BE2C (cell line): Measurements from ENCODE around the gene CAPZA2.

Source experiments
- DNase-seq: peaks from one replicate; pipeline ENCODE4 v3.0.0-alpha.2; 2020
- H3K27me3 ChIP-seq: fragments of 250-450 bp; sonication (Bioruptor Pico); 2 replicates; pipeline ENCODE4 v1.5.1; 2020; ENCODE audit warnings: mild to moderate bottlenecking
- H3K36me3 ChIP-seq: fragments of 250-450 bp; sonication (Bioruptor Pico); 2 replicates; pipeline ENCODE4 v1.5.1; 2020; ENCODE audit warnings: mild to moderate bottlenecking
- H3K4me1 ChIP-seq: fragments of 250-450 bp; sonication (Bioruptor Pico); 2 replicates; pipeline ENCODE4 v1.5.1; 2020
- H3K4me3 ChIP-seq: 2 replicates; pipeline ENCODE4 v1.5.1; 2011; ENCODE audit warnings: low read depth, low read length
- H3K9me3 ChIP-seq: fragments of 250-450 bp; sonication (Bioruptor Pico); 2 replicates; pipeline ENCODE4 v1.5.1; 2020
- CTCF ChIP-seq: IDR thresholded peaks from 2 replicates; pipeline ENCODE4 v1.5.1; 2012; ENCODE audit warnings: mild to moderate bottlenecking, low read depth, low read length

Gene CAPZA2

GRCh38 chr7:116949941-116950801, 87.8 kb downstream of the CAPZA2 start:
- Histone ChIP-seq H3K4me1 (0 out of 2 replicates have a peak, but pooled peaks cover 4% of the 10 kb centered on the region), H3K27me3 (no peaks in the 10 kb centered on the region), H3K4me3 (no peak overlapping the region), H3K9me3 (no peaks in the 10 kb centered on the region), H3K36me3 (no peaks in the 10 kb centered on the region)
- TF ChIP-seq CTCF = no peak
- no peak for DNase-seq

DNA sequence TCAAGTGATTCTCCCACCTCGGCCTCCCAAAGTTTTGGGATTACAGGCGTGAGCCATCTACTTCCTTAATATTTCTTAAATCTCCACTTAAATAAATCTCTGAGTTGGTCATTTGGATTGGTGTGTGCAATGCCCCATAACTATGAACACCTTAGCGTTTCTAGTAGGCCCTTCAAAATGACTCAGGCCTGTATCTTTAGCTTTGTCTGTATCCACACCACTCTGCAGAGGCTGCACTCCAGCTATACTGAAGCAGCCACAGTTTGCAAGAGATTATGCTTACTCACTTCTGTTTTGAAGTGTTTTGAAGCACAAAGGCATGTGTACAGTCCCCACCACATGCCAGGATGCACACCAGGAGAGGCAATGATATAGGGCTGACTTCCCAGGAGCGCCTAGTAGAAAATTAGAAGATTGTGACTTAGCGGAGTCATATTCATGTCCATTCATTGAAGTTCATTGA, 88.5 kb downstream of the CAPZA2 start:
- Histone ChIP-seq H3K4me3 (no peak overlapping the region), H3K27me3 (no peaks in the 10 kb centered on the region), H3K9me3 (no peaks in the 10 kb centered on the region), H3K4me1 (0 out of 2 replicates have a peak, but pooled peaks cover 4% of the 10 kb centered on the region), H3K36me3 (no peaks in the 10 kb centered on the region)
- no peak for DNase-seq
- no peak for TF ChIP-seq CTCF

GRCh38 chr7:116951366-116952292, 89.2 kb downstream of the CAPZA2 start:
- TF ChIP-seq CTCF = no peak
- no peak for DNase-seq
- H3K27me3 ChIP-seq = no peaks in the 10 kb centered on the region
- no peaks in the 10 kb centered on the region for H3K36me3 ChIP-seq
- H3K9me3 ChIP-seq = no peaks in the 10 kb centered on the region
- peaks cover 7% of the 10 kb centered on the region; the same call in 1 of the 2 replicates for H3K4me1 ChIP-seq
- H3K4me3 ChIP-seq = no peak overlapping the region

- H3K4me3 ChIP-seq = peak overlapping the region; percentile 83
- TF ChIP-seq CTCF = no peak
- H3K36me3 ChIP-seq = no peaks in the 10 kb centered on the region
- no peaks in the 10 kb centered on the region for H3K27me3 ChIP-seq
- peaks cover 7% of the 10 kb centered on the region; the same call in 1 of the 2 replicates for H3K4me1 ChIP-seq
- DNase-seq = peak; percentile 62
- no peaks in the 10 kb centered on the region for H3K9me3 ChIP-seq
Measured at GRCh38 chr7:116952635-116953371, 90.4 kb downstream of the CAPZA2 start.

DNA sequence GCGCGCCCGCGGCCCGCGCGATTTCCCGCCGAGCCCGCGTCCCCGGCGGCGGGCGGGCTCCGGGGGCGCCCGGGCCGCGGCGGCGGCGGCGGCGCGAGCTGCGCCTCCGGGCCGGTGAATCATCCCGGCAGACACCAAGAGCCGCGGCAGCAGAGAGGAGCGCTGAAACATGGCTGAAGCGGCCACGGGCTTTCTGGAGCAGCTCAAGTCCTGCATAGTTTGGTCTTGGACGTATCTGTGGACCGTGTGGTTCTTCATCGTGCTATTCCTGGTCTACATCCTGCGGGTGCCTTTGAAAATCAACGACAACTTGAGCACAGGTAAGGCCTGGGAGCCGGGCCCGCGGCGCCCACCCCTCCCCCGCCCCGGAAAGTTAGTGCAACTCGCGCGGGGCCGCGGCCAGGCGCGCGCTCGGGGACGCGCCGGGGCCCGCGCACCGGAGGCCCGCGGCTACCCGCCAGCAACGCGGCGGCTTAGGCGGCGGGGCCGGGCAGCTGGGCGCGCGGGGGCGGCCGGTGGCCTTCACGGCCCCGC, 91.1 kb downstream of the CAPZA2 start, which contains the start of gene ST7:
Gene ST7 (plus strand): TSS at position 130 of the 534 bp plus-strand sequence. CDS start 40 bp downstream, at position 170.
- DNase-seq = peak; percentile 73
- H3K27me3 ChIP-seq = no peaks in the 10 kb centered on the region
- H3K4me1 ChIP-seq = peaks cover 7% of the 10 kb centered on the region; the same call in 1 of the 2 replicates
- peak within 1 kb of the TSS; percentile 83 for H3K4me3 ChIP-seq
- TF ChIP-seq CTCF = no peak
- H3K9me3 ChIP-seq = no peaks in the 10 kb centered on the region
- no peaks in the 10 kb centered on the region for H3K36me3 ChIP-seq
